MCF 10A (cell line): ENCODE data around the gene ALB. TPM values are rescaled to one million over a fixed set of nuclear protein-coding genes. Genes with fewer than 3 reads are reported as not detected.
A peak's percentile ranks its signal among the peaks of the same experiment; 100 is the strongest.

Experiments
- BruUV-seq: library from RNA; stranded (reverse); fragments of 400-500 nt; replicated peaks from 2 replicates; lab custom pipeline; 2021; lab: Mats Ljungman, UMichigan
- CTCF ChIA-PET: fragments of 300-600 bp; sonication (Branson Sonifier 250); formaldehyde crosslinking; extraction: SDS; loops from one replicate; lab custom pipeline; 2021; ENCODE audit warnings: antibody characterized with exemption, inconsistent platforms; lab: Yijun Ruan, JAX
- POLR2A ChIA-PET: fragments of 300-600, 350-650 bp; sonication (Branson Sonifier 250); formaldehyde crosslinking; extraction: SDS; loops from one replicate; lab custom pipeline; 2020; ENCODE audit warnings: antibody characterized with exemption, inconsistent platforms; lab: Yijun Ruan, JAX
- DNase-seq: peaks from one replicate; pipeline ENCODE4 v3.0.0-alpha.2; 2018; ENCODE audit not compliant: unreplicated experiment
- H3K27ac Mint-ChIP-seq: one replicate; pipeline ENCODE4 v1.8.0; 2022; ENCODE audit warnings: mild to moderate bottlenecking, low read depth, mixed read lengths; ENCODE audit not compliant: unreplicated experiment
- H3K27me3 Mint-ChIP-seq: one replicate; pipeline ENCODE4 v1.8.0; 2022; ENCODE audit warnings: mixed read lengths; ENCODE audit not compliant: insufficient read depth, unreplicated experiment
- H3K36me3 Mint-ChIP-seq: one replicate; pipeline ENCODE4 v1.8.0; 2022; ENCODE audit warnings: mild to moderate bottlenecking, moderate library complexity, mixed read lengths; ENCODE audit not compliant: insufficient read depth, unreplicated experiment
- H3K4me1 Mint-ChIP-seq: one replicate; pipeline ENCODE4 v1.8.0; 2022; ENCODE audit warnings: mixed read lengths; ENCODE audit not compliant: insufficient read depth, unreplicated experiment
- H3K4me3 Mint-ChIP-seq: one replicate; pipeline ENCODE4 v1.8.0; 2022; ENCODE audit warnings: mild to moderate bottlenecking, moderate library complexity, mixed read lengths; ENCODE audit not compliant: unreplicated experiment
- H3K9me3 Mint-ChIP-seq: one replicate; pipeline ENCODE4 v1.8.0; 2022; ENCODE audit warnings: mixed read lengths; ENCODE audit not compliant: unreplicated experiment
- intact Hi-C: fragments of 100-400 bp; cut with micrococcal nuclease; formaldehyde crosslinking; loops from 2 replicates; pipeline ENCODE4 v1.14.1; 2022
- total RNA-seq: library from RNA; stranded (reverse); gene quantifications from 2 replicates; pipeline ENCODE4 v1.2.3, GENCODE V29; 2022
- TF ChIP-seq, protein P1 (sequence below): fragments of 200-600 bp; IDR thresholded peaks from one replicate; pipeline ENCODE4 v1.8.0; 2022; ENCODE audit warnings: antibody characterized with exemption, mild to moderate bottlenecking; ENCODE audit not compliant: unreplicated experiment

ALB gene
- total RNA-seq, 1 experiment from 2014 or later, result not detected

DNA sequence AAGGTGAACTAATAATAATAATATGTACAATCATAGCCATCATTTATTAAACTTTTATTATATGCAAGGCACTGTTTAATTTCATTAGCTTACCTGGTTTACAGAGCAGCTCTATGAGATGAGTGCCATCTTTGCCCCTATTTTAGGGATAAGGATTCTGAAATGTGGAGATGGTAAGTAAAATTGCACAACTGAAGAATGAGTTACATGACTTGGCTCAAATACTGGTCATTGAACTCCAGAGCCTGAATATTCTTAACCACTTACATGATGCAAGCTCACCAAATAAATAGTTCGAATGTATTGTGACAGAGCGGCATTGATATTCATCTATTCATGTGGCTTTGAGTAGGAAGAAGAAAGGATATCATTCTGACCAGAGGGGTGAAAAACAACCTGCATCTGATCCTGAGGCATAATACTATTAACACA, 11.7 kb downstream of the ALB start:
- ChIA-PET CTCF (interaction anchor here (0.6 to 1.0 kb wide), 2 partner anchors 19 to 75 kb away, joined by 3 read pairs; no protein-coding TSS in a partner anchor), POLR2A (interaction anchor here (1.2 kb wide), 1 partner anchor 9 kb away, joined by 3 read pairs; no protein-coding TSS in a partner anchor)
- Mint-ChIP-seq H3K9me3 (no peaks in the 10 kb centered on the region), H3K4me1 (no peaks in the 10 kb centered on the region), H3K27ac (no peak overlapping the region), H3K27me3 (peaks cover 27% of the 10 kb centered on the region), H3K4me3 (no peak overlapping the region), H3K36me3 (no peaks in the 10 kb centered on the region)
- BruUV-seq, result no TSS peak
- intact Hi-C loops, result no loop called here
- TF ChIP-seq, protein P1, sequence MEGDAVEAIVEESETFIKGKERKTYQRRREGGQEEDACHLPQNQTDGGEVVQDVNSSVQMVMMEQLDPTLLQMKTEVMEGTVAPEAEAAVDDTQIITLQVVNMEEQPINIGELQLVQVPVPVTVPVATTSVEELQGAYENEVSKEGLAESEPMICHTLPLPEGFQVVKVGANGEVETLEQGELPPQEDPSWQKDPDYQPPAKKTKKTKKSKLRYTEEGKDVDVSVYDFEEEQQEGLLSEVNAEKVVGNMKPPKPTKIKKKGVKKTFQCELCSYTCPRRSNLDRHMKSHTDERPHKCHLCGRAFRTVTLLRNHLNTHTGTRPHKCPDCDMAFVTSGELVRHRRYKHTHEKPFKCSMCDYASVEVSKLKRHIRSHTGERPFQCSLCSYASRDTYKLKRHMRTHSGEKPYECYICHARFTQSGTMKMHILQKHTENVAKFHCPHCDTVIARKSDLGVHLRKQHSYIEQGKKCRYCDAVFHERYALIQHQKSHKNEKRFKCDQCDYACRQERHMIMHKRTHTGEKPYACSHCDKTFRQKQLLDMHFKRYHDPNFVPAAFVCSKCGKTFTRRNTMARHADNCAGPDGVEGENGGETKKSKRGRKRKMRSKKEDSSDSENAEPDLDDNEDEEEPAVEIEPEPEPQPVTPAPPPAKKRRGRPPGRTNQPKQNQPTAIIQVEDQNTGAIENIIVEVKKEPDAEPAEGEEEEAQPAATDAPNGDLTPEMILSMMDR, result no peak
- DNase-seq, result no peak

DNA sequence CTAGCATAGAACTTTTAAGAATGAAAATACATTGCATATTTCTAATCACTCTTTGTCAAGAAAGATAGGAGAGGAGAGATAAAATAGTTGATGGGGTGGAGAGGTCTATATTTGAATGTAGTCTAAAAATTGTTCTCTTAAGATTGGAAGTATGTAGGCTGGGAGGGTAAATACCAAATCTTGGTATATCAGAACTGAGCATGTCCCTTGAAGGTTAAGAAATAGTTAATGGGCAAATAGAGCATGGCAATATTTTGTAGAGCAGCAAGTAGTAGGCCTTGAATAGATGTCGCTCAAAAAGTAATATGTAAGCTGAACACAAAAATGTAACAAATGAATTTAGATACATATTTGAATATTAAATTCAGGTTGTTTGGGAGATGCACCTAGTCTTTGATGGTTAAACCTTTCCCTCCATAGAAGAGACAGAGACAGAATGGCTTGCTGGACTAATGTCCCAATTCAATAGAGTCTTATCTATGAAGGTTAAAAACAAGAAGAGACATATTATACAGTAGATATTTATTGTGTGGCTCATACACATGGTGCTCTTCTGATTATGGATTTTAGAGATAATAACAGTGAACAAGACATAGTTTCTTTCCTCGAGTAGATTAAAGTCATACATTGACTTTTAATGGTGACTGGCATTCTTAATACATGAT, 12.5 kb downstream of the ALB start:
- H3K4me3 Mint-ChIP-seq, result no peak overlapping the region
- CTCF ChIA-PET, result interaction anchor here (1.0 kb wide), 1 partner anchor 75 kb away, joined by 3 read pairs; no protein-coding TSS in a partner anchor
- TF ChIP-seq, protein P1, result no peak

DNA sequence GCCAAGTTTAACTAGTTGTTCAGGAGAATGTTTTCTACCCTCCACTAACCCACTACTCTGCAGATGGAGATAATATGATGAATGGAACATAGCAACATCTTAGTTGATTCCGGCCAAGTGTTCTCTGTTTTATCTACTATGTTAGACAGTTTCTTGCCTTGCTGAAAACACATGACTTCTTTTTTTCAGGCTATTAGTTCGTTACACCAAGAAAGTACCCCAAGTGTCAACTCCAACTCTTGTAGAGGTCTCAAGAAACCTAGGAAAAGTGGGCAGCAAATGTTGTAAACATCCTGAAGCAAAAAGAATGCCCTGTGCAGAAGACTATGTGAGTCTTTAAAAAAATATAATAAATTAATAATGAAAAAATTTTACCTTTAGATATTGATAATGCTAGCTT, 13.3 kb downstream of the ALB start:
- ChIA-PET POLR2A (interaction anchor here (1.2 kb wide), 1 partner anchor 11 kb away, joined by 4 read pairs; no protein-coding TSS in a partner anchor), CTCF (no interaction called here)
- no peak overlapping the region for H3K27ac Mint-ChIP-seq
- H3K27me3 Mint-ChIP-seq, result peaks cover 30% of the 10 kb centered on the region
- TF ChIP-seq, protein P1, result no peak
- no peaks in the 10 kb centered on the region for H3K36me3 Mint-ChIP-seq
- no peak overlapping the region for H3K4me3 Mint-ChIP-seq
- H3K9me3 Mint-ChIP-seq, result no peaks in the 10 kb centered on the region
- intact Hi-C loops, result no loop called here
- H3K4me1 Mint-ChIP-seq, result no peaks in the 10 kb centered on the region
- DNase-seq, result no peak
- BruUV-seq, result no TSS peak

More for the DNA sequence above, 12.5 kb downstream of the ALB start:
- no TSS peak for BruUV-seq
- no peak for DNase-seq
- POLR2A ChIA-PET, result interaction anchor here (1.2 kb wide), 1 partner anchor 9 kb away, joined by 3 read pairs; no protein-coding TSS in a partner anchor
- Mint-ChIP-seq H3K4me1 (no peaks in the 10 kb centered on the region), H3K9me3 (no peaks in the 10 kb centered on the region), H3K27ac (no peak overlapping the region), H3K27me3 (peaks cover 25% of the 10 kb centered on the region), H3K36me3 (no peaks in the 10 kb centered on the region)
- intact Hi-C loops, result no loop called here

DNA sequence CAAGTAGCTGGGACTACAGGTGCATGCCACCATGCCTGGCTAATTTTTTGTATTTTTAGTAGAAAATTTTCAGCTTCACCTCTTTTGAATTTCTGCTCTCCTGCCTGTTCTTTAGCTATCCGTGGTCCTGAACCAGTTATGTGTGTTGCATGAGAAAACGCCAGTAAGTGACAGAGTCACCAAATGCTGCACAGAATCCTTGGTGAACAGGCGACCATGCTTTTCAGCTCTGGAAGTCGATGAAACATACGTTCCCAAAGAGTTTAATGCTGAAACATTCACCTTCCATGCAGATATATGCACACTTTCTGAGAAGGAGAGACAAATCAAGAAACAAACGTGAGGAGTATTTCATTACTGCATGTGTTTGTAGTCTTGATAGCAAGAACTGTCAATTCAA, 13.9 kb downstream of the ALB start:
- TF ChIP-seq, protein P1, result no peak
- BruUV-seq, result no TSS peak
- intact Hi-C loops, result no loop called here
- ChIA-PET CTCF (interaction anchor here (0.9 kb wide), 1 partner anchor 245 kb away, joined by 3 read pairs; no protein-coding TSS in a partner anchor), POLR2A (interaction anchor here (1.2 kb wide), 1 partner anchor 11 kb away, joined by 4 read pairs; no protein-coding TSS in a partner anchor)
- no peak overlapping the region for H3K27ac Mint-ChIP-seq
- no peak overlapping the region for H3K4me3 Mint-ChIP-seq
- peak; percentile 40 for DNase-seq
- H3K36me3 Mint-ChIP-seq, result no peaks in the 10 kb centered on the region
- peaks cover 30% of the 10 kb centered on the region for H3K27me3 Mint-ChIP-seq
- no peaks in the 10 kb centered on the region for H3K9me3 Mint-ChIP-seq
- no peaks in the 10 kb centered on the region for H3K4me1 Mint-ChIP-seq
